ENCODE data around the gene GJA1.
"Not testable (repeated sequence)": the region's sequence is repeated elsewhere in the genome, so short reads cannot be mapped to it uniquely, and the experiment has no call there.

The GJA1 gene

DNA sequence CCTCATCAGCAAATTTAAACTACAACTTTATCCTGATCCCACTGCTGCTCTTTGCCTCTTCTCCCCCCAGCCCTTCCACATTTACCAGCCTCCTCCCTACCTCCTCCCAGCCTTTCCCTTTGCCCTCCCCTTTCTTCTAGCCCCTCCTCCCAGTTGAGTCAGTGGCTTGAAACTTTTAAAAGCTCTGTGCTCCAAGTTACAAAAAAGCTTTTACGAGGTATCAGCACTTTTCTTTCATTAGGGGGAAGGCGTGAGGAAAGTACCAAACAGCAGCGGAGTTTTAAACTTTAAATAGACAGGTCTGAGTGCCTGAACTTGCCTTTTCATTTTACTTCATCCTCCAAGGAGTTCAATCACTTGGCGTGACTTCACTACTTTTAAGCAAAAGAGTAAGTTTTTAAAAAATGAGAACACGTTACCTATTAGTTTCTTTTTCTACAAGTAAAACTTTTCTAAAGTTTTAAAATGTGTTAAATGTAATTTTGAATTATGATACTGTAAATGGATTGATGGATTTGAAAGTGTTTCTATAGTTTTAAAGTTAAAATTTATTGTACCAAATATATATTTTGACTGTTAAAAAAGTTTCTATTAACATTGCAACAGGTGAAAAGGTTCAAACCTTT, at the start of gene GJA1:
Gene GJA1 (plus strand): TSS at position 203 of the 626 bp plus-strand sequence. CDS start 11,202 bp downstream, outside the sequence.
- DNase-seq = peak; percentile 63

DNA sequence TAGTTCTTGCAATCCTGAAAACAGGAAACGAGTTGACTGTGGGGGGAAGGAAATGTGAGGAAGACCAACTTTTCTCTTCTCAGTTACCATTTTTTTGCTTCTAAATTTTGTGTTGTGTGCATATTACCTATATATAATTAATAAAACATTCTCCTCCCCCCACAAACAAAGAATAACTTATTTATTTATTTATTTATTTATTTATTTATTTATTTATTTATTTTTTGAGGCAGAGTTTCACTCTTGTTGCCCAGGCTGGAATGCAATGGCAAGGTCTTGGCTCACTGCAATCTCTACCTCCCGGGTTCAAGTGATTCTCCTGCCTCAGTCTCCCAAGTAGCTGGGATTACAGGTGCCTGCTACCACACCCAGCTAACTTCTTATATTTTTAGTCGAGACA, 48.9 kb upstream of the GJA1 start:
- DNase-seq = not testable (repeated sequence)

DNA sequence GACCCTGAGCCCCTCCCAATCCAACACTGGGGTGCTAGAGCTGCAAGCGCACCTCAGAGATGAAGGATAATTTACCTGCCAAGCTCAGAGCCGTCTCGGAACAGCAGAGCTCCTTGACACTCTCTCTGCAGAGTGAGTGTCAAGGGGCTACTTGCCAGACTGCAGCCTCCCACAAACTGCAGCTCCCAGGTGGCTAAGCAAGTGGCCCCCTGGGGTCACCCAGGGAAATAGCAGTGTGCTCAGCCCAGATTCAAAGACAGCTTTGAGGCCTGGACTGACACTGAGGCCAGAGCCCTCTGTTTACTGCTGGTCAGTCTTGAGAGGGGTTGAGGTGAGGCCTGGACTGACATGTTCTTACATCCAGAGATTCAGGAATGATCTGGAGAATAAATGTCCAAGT, 46.0 kb upstream of the GJA1 start:
- DNase-seq = no peak

DNA sequence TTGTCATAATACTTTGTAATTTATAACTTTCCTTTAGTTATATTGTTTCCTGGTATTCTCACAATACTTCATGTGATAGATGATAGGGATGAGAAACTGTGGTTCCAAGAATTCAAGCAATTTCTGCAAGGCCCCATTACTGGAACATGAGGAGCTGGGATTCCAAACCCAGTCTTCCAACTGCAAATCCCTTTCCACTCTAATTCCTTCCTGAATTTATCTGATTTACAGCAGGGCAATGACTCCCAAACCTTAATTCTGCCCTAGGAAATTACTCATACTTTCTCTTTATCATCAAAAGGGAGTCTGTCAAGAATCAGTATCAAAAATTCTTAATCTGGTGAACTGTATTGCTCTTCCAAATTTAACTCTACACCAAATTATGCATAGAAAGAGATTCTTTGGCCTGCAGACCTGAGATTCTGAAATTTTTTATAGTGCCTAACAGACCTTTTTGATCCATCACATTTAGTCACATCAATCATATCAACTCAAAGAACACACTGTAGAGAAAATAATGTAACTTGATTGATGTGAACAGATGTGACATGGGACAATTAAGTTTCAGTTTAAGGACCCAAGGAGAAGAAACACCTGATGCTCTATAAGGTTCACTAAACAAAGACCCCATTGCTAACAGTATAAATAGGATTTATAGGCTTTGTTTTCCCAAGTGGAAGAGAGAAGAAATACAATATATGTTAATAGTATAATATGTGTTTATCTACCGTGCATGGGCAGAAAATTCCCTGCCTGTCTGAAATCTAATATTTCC, 41.5 kb upstream of the GJA1 start:
- DNase-seq = no peak

DNA sequence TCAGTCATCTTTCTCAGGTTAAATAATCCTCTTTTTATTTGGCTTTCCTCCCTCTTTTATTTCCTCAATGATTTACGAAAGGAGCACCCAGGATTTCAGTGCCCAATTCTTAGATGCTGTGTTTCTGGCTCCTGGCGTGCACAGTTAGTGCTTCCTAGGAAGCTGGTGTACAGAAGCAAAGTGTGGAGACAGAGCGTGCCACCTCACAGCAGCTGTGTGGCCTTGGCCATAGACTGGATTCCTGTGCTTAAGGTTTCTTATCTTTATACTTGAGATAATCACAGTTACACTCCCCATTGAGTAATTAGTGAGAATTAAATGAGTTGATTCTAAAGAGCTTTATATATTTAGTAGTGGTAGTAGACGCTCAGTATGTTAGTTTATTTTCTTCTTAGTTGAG, 39.7 kb upstream of the GJA1 start:
- no peak for DNase-seq

DNA sequence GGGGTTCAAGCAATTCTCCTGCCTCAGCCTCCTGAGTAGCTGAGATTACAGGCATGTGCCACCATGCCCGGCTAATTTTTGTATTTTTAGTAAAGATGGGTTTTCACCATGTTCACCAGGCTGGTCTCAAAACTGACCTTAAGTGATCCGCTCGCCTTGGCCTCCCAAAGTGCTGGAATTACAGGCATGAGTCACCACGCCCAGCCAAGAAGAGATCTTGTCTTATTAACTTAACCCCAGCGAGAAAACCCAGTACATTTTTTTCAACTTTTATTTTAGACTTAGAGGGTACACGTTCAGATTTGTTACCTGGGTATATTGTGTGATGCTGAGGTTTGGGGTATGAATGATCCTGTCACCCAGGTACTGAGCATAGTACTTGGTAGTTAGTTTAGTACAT, 38.3 kb upstream of the GJA1 start:
- not testable (repeated sequence) for DNase-seq

DNA sequence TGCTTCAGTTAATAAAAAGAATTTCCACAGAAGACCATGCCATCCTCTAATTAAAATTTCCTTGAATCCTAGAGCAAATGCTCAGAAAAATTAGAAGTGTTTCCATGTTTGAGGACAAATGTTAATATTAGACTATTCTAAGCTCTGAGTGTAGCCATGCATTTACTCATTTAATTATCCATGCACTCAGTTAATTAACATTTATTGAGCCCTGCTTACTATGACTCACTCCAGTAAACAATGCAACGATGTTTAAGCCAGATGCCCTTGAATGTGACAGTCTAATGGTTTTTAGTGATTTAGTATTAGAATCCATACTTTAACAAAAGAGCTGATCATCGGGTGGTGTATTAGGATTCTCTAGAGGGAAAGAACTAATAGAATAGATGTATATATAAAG, 37.3 kb upstream of the GJA1 start:
- no peak for DNase-seq

DNA sequence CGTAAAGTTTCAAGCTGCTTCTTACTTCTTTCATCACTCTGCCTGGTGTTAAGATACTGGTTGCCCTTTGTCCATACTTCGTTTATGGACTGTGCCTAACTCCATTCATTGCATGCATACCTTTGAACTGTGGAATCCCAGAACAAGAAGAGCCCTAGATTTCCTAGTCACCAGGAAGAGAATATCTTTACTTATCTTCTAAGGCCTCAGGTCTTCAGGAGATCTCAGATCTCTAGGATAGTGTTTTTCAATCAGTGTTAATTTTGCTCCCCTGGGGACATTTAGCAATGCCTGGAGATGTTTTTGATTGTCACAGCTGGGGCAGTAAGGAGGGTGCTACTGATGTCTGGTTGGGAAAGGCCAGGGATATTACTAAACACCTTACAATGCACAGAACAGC, 35.5 kb upstream of the GJA1 start:
- no peak for DNase-seq

DNA sequence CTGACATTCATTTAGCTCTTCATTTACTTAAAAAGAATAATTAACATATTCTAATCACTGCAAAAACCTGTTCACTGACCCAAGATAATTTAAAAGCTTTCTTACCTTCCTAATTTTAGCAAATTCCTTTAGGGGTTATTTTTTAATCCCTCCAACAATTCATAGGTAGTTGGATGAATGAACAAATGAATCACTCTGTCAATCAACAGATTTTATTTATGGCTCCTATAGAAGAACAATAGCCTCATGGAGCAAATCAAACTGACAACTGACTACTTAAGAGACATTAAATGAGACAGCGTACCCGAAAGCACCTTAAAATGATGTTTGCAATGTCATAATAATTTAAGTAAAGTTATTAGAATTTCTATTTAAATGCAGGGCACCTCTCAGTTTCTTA, 31.5 kb upstream of the GJA1 start:
- DNase-seq = no peak

DNA sequence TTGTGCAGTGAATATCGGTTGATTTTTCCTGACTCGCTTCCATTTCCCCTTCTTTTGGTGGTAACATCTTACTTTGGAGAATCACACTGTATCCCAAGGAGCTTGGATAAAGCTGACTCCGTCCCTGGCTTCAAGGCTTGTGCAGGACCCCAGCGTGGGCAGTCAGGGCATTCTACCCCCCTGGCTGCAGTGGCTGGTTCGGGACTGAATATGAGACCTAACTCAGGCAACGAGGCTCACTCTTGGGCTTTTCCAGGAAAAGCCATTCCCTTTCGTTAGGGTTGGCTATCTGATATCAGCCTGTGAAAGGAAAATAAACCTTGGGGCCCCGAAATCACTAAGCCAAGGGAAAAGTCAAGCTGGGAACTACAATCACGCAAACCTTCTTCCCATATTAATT, 30.1 kb upstream of the GJA1 start:
- no peak for DNase-seq

DNA sequence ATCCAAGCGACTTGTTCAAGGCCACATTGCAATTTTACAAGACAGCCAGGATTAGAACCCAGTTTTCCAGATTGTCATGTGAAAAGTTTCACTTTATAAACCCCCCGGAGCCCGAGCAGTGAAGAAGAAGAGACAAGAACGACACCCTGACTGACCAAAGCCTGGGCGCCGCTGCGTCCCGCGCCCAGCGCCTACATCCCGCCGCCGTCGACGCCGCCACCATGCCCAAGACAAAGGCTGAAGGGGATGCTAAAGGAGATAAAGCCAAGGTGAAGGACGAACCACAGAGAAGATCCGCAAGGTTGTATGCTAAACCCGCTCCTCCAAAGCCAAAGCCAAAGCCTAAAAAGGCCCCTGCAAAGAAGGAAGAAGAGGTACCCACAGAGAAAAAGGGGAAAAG, 27.1 kb upstream of the GJA1 start:
- DNase-seq = no peak

DNA sequence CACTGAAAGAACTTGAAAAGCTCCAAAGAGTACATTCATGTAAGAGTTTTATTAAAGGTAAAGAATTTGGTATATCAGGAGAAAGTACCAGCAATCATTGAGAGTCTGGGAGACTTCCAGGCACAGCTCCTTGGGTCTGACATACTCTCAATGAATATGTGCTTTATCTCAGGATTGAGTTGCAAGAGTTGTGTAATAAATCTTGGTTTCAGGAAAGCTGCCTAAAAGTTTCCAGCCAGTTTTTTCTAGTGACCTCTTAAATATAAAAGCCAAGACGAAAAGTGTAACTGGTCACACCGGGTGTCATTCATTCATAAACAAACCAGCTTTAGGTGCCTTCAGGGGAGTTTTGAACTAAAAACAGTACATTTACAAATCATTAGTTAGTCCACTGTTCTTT, 21.6 kb upstream of the GJA1 start:
- no peak for DNase-seq

DNA sequence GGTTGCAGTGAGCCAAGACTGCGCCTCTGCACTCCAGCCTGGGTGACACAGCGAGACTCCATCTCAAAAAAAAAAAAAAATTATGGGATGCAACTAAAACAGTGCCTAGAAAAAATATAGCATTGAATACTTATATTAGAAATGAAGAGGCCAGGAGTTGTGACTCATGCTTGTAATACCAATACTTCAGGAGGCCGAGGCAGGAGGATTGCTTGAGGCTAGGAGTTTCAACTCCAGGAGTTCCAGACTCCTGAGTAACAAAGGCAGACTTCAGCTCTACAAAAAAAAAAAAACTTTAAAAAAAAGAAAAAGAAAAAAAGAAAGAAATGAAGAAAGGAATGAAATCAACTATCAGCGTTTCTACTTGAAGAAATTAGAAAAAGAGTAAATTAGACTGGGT, 17.1 kb upstream of the GJA1 start:
- no peak for DNase-seq

DNA sequence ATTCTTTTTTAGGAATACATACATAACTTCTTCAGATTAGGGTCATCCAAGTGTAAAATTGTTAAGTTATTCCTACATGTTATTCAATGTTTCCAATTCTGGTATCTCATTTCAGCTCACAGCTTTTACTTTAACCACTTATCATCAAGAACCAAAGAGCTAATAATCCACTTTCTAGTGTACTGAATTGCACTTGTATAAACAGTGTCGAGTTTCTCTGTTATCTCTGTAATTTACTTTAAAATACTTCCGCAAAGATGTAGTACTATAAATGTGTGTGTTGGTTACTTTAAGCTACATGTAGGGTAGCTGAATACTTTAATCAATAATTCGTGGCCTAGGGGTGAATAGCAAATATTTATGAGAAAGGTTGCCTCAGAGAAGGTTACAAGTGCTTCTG, 8.8 kb upstream of the GJA1 start:
- no peak for DNase-seq

DNA sequence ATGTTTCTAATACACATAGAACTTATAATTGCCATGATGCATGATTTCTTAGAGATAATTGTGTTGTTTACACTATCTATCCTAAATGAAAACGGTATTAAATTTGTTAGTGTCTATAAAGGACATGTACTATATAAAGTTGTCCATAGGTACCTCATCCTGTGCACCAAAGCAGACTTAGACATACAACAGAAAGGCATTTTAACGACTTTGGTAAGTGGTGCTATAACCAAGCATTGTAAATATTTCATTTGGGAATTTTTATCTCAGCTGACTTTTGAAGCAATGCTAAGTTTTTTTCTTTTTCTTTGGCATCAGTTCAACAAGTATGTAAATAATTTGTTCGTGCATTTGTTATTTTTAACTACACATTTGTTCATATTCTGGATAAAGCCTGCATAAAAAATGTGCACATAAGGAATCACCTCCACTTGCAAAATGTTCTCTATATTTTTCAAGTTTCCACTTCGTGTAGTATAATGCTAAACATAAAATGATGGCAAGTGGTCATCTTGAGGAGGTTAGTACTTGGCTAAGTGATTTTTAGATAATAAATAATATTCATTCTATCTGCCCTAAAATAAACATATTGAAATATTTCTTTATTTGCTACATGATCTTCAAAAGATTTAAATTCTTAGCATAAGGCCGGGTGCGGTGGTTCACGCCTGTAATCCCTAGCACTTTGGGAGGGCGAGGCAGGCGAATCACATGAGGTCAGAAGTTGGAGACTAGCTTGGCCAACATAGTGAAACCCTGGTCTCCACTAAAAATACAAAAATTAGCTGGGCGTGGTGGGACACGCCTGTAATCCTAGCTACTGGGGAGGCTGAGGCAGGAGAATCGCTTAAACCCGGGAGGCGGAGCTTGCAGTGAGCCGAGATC, 6.3 kb upstream of the GJA1 start:
- no peak for DNase-seq

DNA sequence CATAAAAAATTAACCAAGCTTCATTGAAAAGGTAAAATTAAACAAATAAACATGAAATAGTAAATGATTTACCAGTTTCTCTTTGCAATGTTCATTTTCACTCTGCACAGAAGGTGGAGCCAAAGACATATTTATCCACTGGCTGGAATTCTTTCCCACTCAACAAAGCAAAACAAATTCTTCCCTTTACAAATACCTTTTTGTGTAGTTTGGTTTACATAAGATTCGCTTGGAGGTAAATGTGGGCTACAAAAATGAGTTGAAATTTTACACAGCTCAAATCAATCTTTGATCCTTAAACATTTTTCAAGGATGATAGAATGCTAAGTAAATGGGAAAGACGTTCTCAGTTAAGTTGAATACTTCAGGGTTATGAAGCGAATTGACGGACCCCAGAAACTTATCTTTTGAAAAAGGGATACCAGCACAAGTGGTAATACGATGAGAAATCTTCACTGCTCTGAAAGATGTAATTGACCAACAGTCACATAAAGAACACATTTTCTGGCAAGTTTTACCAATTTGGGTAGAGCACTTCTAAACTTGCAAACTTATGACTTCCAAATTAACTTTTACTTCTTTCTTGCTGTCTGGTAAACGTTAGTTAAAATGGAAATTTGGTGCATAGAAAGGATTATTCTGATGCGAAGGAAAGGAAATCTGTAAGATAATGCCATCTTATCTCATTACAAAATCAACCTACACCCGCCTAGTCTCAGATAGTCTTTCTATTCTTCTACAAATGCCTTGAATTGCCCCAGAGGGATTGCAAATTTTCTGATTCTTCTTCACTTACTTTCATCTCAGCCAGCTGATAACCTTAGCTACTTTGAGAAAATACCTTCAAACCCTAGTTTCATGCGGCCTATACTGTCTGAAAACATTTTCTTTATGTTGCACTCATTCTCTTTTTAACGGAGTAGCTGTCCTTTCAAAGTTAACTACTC, 4.7 kb upstream of the GJA1 start:
- no peak for DNase-seq

DNA sequence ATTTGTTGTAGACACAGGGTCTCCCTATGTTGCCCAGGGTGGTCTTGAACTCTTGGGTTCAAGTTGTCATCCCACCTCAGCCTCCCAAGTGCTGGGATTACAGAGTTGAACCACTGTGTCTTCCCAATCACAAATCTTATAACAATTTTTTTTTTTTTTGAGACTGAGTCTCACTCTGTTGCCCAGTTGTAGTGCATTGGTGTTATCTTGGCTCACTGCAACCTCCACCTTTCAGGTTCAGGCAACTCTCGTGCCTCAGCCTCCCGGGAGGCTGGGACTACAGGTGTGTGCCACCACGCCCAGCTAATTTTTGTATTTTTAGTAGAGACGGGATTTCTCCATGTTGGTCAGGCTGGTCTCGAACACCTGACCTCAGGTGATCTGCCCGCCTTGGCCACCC, 3.7 kb upstream of the GJA1 start:
- not testable (repeated sequence) for DNase-seq

DNA sequence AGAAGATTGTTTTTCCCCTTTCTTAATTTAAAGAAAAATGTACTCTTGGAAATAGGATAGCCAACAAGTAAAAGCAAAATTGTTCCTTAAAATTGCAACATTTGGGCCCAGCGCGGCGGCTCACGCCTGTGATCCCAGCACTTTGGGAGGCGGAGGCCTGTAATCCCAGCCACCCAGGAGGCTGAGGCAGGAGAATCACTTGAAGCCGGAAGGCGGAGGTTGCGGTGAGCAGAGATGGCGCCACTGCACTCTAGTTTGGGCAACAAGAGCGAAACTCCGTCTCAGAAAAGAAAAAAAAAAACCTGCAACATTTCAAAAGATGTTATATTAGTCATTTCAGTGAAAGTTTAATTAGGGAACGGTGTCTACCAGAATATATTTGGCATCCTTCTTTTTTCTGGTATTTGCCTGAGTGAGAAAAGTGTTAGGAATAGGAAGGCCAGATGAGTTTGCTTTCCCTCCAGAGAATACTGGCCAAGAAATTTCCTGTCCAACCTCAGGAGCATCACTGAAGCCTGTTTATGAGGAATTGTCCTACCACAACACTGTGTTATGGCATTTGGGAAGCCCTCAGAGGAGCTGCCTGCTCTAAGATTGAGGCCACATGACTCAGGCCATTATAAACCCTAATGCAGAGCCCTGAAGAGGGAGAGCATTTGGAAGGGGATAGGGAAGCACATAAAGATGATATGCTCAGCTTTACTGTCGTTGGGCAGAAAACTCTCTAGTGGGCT, 1.2 kb upstream of the GJA1 start:
- DNase-seq = no peak

DNA sequence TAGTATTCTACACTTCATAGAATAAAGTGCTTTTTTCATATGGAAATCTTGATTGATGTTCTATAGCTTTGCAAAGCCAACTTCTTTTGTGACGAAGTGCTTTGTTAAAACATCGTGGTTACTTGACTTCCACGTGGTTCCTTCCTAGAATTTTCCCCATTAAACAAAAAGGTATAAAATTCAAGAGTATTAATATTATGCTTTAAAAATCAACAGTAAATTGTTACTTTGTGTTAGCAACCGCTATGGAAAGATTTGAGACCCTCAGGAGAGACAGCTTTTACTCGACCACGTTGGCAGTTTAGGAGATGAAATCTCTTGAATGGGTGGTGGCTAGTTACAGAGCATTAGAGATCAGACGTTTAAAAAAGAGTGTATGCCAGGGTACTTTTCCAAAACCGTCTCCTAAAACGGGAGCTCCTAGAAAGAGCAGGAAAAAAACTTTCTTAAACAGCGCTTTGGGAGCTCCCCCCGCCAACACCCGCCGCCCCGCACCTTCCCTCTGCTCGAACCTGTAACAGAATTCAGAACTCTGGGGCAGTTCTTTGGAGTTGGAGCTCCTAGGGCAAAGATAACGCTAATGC, 920 bp downstream of the GJA1 start:
- DNase-seq = no peak

DNA sequence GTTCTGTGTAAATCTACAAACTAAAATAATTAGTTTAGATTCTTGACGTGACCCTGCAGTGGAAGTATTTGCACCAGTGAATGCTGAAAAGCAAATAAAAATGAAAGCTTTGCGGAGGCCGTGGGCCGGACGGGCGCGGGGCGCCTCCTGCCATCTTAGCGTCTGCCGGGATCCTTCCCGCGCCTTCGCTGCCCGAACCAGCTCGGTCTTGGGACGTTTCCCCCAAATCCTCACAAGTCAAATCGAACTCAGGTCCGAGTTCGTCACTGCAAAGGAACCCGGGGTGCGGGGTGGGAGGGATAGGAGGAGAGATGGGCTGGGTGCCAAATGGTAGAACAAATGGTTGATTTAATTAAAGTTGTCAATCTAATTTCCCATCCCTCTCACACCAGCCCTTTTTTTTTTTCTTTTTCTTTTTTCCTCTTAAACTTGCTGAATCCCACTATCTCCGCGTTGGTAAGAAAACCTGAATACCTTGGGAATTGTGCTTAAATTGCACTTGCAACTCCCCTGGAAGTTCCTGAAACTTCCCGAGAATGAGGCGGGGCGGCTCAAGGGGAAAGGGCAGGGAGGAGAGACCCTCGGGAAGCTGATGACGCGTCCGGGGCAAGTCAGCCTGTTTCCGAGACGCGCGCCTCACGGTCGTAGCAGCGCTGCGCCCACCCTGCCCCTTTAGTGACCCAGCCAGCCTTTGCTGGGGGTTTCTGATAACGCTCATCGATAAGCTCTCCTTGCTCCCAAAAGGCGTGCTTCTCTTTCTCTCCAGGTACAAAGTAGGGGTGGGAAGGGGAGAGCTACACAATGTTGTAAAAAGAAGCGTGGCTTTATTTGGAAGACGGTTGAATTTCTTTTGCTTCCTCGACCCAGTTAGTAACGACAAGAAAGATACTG, 1.8 kb downstream of the GJA1 start:
- peak; percentile 15 for DNase-seq

All from GDM1 (cell line).